HG03558 (cell line): Measurements from ENCODE around the gene ATXN1.
A peak's percentile ranks its signal among the peaks of the same experiment; 100 is the strongest.
"Not testable (repeated sequence)": the region's sequence is repeated elsewhere in the genome, so short reads cannot be mapped to it uniquely, and the experiment has no call there.

Experiments
- ATAC-seq: cut with Tn5 transposase; IDR thresholded peaks from one replicate; pipeline ENCODE4 v1.9.1; 2021; ENCODE audit warnings: moderate number of reproducible peaks; ENCODE audit not compliant: unreplicated experiment; ENCODE audit errors: extremely low read depth

The ATXN1 gene

DNA sequence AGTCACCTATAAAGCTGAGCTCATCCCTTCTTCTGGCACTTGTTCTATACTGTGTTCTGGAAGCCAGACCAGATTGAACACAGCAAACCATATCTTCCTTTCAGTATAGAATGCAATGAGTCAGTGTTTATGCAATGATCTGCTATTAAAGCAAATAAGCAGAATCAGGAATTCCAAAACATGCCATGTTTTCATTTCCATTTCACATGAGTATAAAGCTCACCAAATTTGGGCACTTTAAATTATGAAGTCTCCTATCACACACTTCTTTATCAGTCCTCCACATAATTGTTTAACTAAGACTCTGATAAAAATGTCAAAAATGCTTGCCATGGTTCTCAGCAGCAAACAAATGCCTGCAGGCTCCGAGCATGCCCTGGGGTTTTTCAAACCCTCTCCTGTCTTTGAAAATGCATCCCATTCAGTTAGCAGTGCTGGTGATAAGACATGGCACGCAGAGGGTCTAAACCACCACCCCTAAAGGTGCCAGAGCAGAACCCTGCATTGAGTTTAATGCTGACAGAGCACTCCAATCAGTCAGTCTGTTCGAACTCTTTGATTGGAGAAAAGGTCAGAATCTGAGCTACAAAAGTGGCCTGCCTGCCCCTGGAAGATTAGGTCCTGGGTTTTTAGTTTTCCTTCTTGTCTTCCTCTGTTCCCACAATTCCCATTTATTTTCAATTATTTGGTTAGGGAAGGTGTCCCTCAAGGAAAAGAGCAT is 288.8 kb downstream of the ATXN1 start:
- ATAC-seq = no peak

DNA sequence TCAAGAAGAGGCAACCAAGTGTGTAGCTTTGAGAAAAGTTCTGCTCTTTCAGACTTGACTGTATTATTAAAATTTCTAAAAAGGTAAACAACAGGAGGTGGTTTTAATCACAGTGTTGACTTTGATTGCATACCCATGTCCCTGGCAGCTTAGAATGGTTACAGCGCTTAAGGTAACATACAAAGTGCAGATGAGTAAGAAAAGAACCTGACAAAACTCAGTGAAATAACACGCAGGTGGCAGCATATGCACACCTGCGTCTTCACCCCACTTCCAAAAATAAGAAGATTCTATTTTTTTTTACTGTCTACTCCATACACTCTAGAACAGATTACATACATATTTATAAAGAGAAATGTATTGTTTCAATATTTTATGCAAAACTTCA is 289.4 kb downstream of the ATXN1 start:
- no peak for ATAC-seq

- peak; percentile 24 for ATAC-seq
These were observed 289.9 kb downstream of the ATXN1 start for GRCh38 chr6:16471222-16471909.

- ATAC-seq = no peak
These were observed 290.6 kb downstream of the ATXN1 start for GRCh38 chr6:16470502-16471221.

- ATAC-seq = no peak
These were observed 292.2 kb downstream of the ATXN1 start for GRCh38 chr6:16468991-16469615.

- ATAC-seq = no peak
These were observed 294.3 kb downstream of the ATXN1 start for GRCh38 chr6:16466800-16467553.

DNA sequence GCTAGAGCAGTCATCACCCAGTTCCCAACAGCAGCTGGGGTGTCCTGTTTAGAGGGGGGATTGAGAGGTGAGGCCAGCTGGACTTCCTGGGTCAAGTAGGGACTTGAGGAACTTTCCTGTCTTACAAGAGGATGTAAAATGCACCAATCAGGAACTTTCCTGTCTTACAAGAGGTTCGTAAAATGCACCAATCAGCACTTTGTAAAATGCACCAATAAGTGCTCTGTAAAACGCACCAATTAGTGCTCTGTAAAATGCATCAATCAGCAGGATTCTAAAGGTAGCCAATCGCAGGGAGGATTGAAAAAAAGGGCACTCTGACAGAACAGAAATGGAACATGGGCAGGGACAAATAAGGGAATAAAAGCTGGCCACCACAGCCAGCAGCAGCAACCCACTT is 297.2 kb downstream of the ATXN1 start:
- no peak for ATAC-seq

- ATAC-seq = not testable (repeated sequence)
These were observed 298.0 kb downstream of the ATXN1 start for GRCh38 chr6:16463246-16463645.

DNA sequence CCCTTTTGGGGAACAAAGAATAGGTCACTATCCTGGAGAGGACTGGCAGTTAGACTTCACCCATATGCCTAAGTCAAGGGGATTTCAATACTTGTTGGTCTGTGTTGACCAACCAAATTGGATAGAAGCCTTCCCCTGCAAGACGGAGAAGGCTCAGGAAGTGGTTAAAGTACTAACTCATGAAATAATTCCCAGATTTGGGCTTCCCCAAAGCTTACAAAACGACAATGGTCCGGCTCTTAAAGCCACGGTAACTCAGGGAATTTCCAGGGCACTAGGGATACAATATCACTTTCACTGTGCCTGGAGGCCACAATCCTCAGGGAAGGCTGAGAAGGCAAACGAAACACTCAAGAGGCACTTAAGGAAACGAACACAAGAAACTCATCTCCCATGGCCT is 299.8 kb downstream of the ATXN1 start:
- ATAC-seq = no peak

DNA sequence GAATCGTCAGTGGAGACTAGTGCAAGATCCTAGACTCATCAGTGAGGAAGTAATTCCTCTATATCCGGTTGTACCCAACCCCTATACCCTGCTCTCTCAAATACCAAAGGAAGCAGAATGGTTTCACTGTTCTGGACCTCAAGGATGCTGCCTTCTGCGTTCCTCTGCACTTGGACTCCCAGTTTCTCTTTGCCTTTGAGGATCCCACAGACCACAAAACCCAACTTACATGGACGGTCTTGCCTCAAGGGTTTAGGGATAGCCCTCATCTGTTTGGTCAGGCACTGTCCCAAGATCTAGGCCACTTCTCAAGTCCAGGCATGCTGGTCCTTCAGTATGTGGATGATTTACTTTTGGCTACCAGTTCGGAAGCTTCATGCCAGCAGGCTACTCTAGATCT is 301.8 kb downstream of the ATXN1 start:
- not testable (repeated sequence) for ATAC-seq

- no peak for ATAC-seq
These were observed 308.9 kb downstream of the ATXN1 start for GRCh38 chr6:16452348-16452747.

GRCh38 chr6:16450821-16451220 is 310.4 kb downstream of the ATXN1 start:
- ATAC-seq = no peak

DNA sequence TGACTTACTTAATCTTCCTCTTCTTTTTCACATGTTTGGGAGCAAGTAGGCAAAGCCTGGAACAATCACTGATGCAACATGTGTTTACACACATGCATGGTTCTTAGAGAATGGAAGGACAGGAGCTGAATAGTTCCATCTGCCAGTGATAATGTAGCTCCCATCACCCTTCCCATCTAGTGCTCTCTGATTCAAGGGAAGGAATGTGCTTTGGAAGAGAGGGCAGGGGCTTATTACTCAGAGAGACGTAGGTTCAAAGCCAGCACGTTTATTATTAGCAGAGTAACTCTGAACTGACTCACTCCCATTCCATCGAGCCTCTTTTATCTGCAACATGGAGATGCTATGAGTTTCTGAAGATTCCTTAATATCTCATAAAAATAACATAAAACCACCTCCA is 311.0 kb downstream of the ATXN1 start:
- ATAC-seq = no peak

- ATAC-seq = no peak
These were observed 315.0 kb downstream of the ATXN1 start for GRCh38 chr6:16446273-16446672.

GRCh38 chr6:16442031-16442430 is 319.2 kb downstream of the ATXN1 start:
- no peak for ATAC-seq

GRCh38 chr6:16441262-16441661 is 320.0 kb downstream of the ATXN1 start:
- no peak for ATAC-seq

DNA sequence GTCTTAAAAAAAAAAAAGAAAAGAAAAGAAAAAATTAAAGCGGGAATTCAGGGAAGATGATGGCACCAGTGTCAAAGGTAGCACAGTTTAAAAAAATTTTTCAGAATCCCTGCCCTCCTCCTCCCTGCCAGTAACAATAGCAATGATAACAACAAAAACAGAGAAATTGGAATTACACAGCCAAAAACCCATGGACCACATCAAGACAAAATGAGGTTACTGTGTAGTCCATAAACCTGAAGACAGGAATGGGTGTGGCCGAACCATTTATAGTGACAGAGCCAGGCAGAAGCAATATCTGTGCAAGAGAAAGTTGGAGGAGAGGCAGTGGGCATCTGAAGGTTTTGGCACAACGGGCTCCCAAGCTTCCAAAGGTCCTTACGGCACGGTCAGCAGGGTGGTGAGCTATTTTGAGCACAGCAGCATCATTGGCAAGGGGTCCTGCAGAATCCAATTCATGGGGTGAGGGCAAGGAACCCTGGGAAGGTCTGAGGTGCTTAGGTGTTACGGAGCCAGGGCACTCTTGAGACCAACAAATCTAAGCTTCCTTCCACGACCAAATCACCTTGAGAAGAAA is 320.5 kb downstream of the ATXN1 start:
- no peak for ATAC-seq

GRCh38 chr6:16438718-16439591 is 322.3 kb downstream of the ATXN1 start:
- no peak for ATAC-seq

DNA sequence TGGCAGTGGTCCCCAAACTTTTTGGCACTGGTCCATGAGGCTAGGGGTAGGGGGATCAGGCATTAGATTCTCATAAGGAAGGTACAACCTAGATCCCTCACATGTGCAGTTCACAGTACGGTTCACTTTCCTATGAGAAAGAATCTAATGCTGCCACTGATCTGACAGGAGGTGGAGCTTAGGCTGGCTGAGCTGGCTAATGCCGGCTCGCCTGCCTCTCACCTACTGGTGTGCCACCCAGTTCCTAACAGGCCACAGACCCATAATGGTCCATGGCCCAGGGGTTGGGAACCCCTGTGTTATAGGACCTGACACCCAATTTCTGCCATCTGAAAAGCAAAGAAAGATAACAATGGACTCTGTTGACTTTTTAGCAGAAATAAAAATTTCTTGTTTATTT is 323.3 kb downstream of the ATXN1 start:
- ATAC-seq = no peak
